ENCODE results near the gene METTL6. TPM values are rescaled to one million over a fixed set of nuclear protein-coding genes. Genes with fewer than 3 reads are reported as not detected.

Gene METTL6
- total RNA-seq, 3 donors from 2014 or later (not counting 1 experiment from before 2014, with no cell fraction given), result 9.8 to 13.3 (median 11.8) TPM

DNA sequence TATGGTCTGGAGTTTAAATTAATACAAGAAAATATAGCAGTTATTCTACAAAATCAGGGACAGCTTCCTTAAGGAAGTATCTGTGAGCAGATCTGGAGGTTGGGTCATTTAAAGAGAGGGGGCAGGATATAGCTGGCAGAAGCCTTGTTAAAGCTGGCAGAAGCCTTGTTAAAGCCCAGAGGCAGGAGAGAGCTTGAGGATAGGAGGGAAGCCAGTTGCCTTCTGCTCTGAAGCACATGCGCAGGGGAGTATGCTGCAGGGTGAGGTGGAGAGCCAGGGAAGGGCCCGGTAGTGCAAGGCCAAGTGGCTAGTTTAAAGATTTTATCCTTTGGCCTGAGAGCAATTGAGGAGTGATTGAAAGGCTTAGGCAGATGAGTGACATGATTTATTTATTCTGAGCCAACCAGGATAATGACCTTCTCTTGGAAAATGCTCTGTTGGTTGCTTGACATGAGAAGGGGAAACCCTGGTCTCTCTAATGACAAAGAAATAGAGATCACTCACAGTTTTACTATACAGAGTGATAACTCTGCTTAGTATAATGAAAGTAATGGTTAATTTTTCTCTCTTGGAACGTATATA is 4.0 kb upstream of the METTL6 start:
- ATAC-seq (no peak), DNase-seq (no peak)
- H3K4me3 ChIP-seq (ENCODE audit: low read length), result no peak overlapping the region
- Mint-ChIP-seq H3K9me3 (no peaks in the 10 kb centered on the region), H3K4me3 (no peak overlapping the region), H3K27ac (peak overlapping the region; percentile 61 to 96), H3K27me3 (ENCODE audit: low read depth in 2 of 2) (no peaks in the 10 kb centered on the region), H3K4me1 (peaks cover 52 to 58% of the 10 kb centered on the region in 2 donors), H3K36me3 (peaks cover 13% of the 10 kb centered on the region)
- H3K9me3 ChIP-seq (ENCODE audit: control insufficient read depth, insufficient read depth, low read length), result no peaks in the 10 kb centered on the region
- TF ChIP-seq, protein P1, sequence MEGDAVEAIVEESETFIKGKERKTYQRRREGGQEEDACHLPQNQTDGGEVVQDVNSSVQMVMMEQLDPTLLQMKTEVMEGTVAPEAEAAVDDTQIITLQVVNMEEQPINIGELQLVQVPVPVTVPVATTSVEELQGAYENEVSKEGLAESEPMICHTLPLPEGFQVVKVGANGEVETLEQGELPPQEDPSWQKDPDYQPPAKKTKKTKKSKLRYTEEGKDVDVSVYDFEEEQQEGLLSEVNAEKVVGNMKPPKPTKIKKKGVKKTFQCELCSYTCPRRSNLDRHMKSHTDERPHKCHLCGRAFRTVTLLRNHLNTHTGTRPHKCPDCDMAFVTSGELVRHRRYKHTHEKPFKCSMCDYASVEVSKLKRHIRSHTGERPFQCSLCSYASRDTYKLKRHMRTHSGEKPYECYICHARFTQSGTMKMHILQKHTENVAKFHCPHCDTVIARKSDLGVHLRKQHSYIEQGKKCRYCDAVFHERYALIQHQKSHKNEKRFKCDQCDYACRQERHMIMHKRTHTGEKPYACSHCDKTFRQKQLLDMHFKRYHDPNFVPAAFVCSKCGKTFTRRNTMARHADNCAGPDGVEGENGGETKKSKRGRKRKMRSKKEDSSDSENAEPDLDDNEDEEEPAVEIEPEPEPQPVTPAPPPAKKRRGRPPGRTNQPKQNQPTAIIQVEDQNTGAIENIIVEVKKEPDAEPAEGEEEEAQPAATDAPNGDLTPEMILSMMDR (IDR thresholded peaks at IDR 0.05), result no peak
- peaks cover 59% of the 10 kb centered on the region for H3K36me3 ChIP-seq (ENCODE audit: control insufficient read depth, insufficient read depth, low read length)
- no peaks in the 10 kb centered on the region for H3K27me3 ChIP-seq (ENCODE audit: control insufficient read depth, insufficient read depth, low read length)
- H3K4me1 ChIP-seq (ENCODE audit: control insufficient read depth, insufficient read depth, low read length), result peaks cover 22% of the 10 kb centered on the region
- no peak overlapping the region for H3K27ac ChIP-seq (ENCODE audit: low read length)
- WGBS (ENCODE audit: insufficient coverage), result 92% methylated on average over 2 of the region's 3 CpGs
- intact Hi-C loops (cut with micrococcal nuclease), result no loop called here

DNA sequence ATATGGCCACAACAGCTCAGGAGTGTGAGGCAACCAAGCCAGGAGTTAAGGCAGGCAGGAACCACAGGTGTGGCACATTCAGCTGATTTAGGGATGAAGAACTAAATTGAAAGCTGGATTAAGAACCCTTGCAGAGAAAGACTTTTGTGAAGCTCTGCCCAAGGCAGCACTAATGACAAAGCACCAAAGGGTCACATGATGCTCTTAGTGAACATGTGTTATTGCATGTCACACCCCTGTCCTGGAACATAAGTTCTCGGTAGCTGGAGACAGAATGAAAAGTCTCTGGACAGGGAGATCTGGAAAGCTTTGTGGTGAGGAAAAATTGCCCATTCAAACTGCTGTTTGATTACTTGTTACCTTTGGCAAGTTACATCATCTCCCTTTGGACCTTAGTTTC is 3.3 kb upstream of the METTL6 start:
- Histone ChIP-seq H3K4me1 (ENCODE audit: control insufficient read depth, insufficient read depth, low read length) (peaks cover 23% of the 10 kb centered on the region), H3K36me3 (ENCODE audit: control insufficient read depth, insufficient read depth, low read length) (peaks cover 52% of the 10 kb centered on the region), H3K27me3 (ENCODE audit: control insufficient read depth, insufficient read depth, low read length) (no peaks in the 10 kb centered on the region), H3K4me3 (ENCODE audit: low read length) (no peak overlapping the region), H3K9me3 (ENCODE audit: control insufficient read depth, insufficient read depth, low read length) (no peaks in the 10 kb centered on the region), H3K27ac (ENCODE audit: low read length) (no peak overlapping the region)
- intact Hi-C loops (cut with micrococcal nuclease), result no loop called here
- DNase-seq (no peak), ATAC-seq (no peak)
- H3K27ac Mint-ChIP-seq, result peak overlapping the region; percentile 40 to 96
- TF ChIP-seq, protein P1 (IDR thresholded peaks at IDR 0.05), result no peak
- WGBS (ENCODE audit: insufficient coverage), result 80% methylated on average over 1 of the region's 1 CpG
- peaks cover 54 to 60% of the 10 kb centered on the region in 2 donors for H3K4me1 Mint-ChIP-seq
- no peaks in the 10 kb centered on the region for H3K27me3 Mint-ChIP-seq (ENCODE audit: low read depth in 2 of 2)
- H3K36me3 Mint-ChIP-seq, result peaks cover 7% of the 10 kb centered on the region
- H3K9me3 Mint-ChIP-seq, result no peaks in the 10 kb centered on the region
- H3K4me3 Mint-ChIP-seq, result no peak overlapping the region

DNA sequence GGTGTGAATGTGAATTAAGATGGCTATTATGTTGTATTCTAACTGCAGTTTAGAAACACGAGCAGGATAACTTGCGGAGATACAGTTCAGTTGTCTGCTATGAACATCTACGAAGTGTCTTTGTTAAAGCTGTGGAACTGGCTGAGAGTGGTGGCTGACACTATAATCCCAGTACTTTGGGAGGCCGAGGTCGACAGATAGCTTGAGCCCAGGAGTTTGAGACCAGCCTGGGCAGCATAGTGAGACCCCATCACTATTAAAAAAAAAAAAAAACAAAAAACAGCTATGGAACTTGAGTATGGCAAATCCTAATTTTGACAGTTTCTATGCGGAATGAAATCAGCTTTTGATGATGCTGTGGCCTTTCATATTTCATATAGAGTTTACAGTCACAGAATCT is 1.7 kb upstream of the METTL6 start:
- DNase-seq (no peak), ATAC-seq (no peak)
- Mint-ChIP-seq H3K36me3 (peaks cover 7% of the 10 kb centered on the region), H3K4me1 (peaks cover 62 to 69% of the 10 kb centered on the region in 2 donors), H3K27ac (peak overlapping the region; percentile 96 to 97), H3K9me3 (no peaks in the 10 kb centered on the region), H3K4me3 (peak overlapping the region; percentile 98), H3K27me3 (ENCODE audit: low read depth in 2 of 2) (no peaks in the 10 kb centered on the region)
- Histone ChIP-seq H3K27ac (ENCODE audit: low read length) (no peak overlapping the region), H3K36me3 (ENCODE audit: control insufficient read depth, insufficient read depth, low read length) (peaks cover 46% of the 10 kb centered on the region), H3K4me3 (ENCODE audit: low read length) (peak overlapping the region; percentile 97), H3K27me3 (ENCODE audit: control insufficient read depth, insufficient read depth, low read length) (no peaks in the 10 kb centered on the region), H3K4me1 (ENCODE audit: control insufficient read depth, insufficient read depth, low read length) (peaks cover 23% of the 10 kb centered on the region), H3K9me3 (ENCODE audit: control insufficient read depth, insufficient read depth, low read length) (no peaks in the 10 kb centered on the region)
- TF ChIP-seq, protein P1 (IDR thresholded peaks at IDR 0.05), result no peak
- intact Hi-C loops (cut with micrococcal nuclease), result no loop called here
- 77% methylated on average over 6 of the region's 6 CpGs for WGBS (ENCODE audit: insufficient coverage)

DNA sequence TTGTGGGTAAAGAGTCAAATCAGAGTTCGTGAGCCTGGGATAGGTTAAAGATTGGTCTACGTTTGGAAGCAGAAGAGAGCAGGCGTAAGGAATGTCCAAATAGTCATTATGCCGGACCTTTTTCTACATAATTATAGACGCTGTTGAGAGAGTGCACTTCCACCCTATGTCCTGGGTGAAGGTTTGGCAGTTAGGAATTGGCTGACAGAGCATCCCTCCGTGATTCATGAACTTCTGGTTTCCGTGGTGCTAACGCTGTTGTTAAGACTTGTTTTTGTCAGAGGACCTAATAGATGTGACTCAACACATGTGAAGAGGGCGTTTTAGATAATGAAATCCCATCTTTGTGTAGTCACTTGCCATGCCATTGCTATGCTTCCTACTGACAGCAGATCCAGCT is 1.2 kb upstream of the METTL6 start:
- ATAC-seq (peak; percentile 48 to 71 (median 71)), DNase-seq (peak in 1 of 2 donors; percentile 41)
- TF ChIP-seq, protein P1 (IDR thresholded peaks at IDR 0.05), result no peak
- Histone ChIP-seq H3K4me3 (ENCODE audit: low read length) (peak overlapping the region; percentile 97), H3K4me1 (ENCODE audit: control insufficient read depth, insufficient read depth, low read length) (peaks cover 23% of the 10 kb centered on the region), H3K9me3 (ENCODE audit: control insufficient read depth, insufficient read depth, low read length) (no peaks in the 10 kb centered on the region), H3K36me3 (ENCODE audit: control insufficient read depth, insufficient read depth, low read length) (peaks cover 45% of the 10 kb centered on the region), H3K27me3 (ENCODE audit: control insufficient read depth, insufficient read depth, low read length) (no peaks in the 10 kb centered on the region), H3K27ac (ENCODE audit: low read length) (peak overlapping the region; percentile 33)
- Mint-ChIP-seq H3K27me3 (ENCODE audit: low read depth in 2 of 2) (no peaks in the 10 kb centered on the region), H3K27ac (peak overlapping the region; percentile 96 to 97), H3K4me1 (peaks cover 61 to 65% of the 10 kb centered on the region in 2 donors), H3K36me3 (peaks cover 6% of the 10 kb centered on the region), H3K4me3 (peak overlapping the region; percentile 98), H3K9me3 (no peaks in the 10 kb centered on the region)
- WGBS (ENCODE audit: insufficient coverage), result 26% methylated on average over 9 of the region's 9 CpGs
- intact Hi-C loops (cut with micrococcal nuclease), result no loop called here
